Neural cell (in vitro differentiated cells): ENCODE results near the gene LPCAT3. TPM values are rescaled to one million over a fixed set of nuclear protein-coding genes. Genes with fewer than 3 reads are reported as not detected.

Experiments
- H2AFZ ChIP-seq: fragments of 200-600, 300-800 bp; sonication (generic), shearing (Covaris generic); 2 replicates; pipeline ENCODE4 v1.6.0; 2014; ENCODE audit warnings: low read depth, mild to moderate bottlenecking, antibody characterized with exemption, low read length, moderate library complexity
- H3F3A ChIP-seq: fragments of 200-600 bp; shearing (Covaris generic); 2 replicates; pipeline ENCODE4 v1.6.1; 2016; ENCODE audit warnings: mild to moderate bottlenecking, moderate library complexity, mixed read lengths, antibody characterized with exemption, low read length; ENCODE audit not compliant: insufficient read depth, poor library complexity, severe bottlenecking
- H3K27ac ChIP-seq: fragments of 200-600, 300-800 bp; sonication (generic), shearing (Covaris generic); 2 replicates; pipeline ENCODE4 v1.5.1; 2014; ENCODE audit warnings: mild to moderate bottlenecking, low read length, moderate library complexity
- H3K27me3 ChIP-seq: fragments of 300-800, 200-600 bp; sonication (generic), shearing (Covaris generic); 2 replicates; pipeline ENCODE4 v1.6.0; 2014; ENCODE audit warnings: mild to moderate bottlenecking, low read depth, low read length, moderate library complexity; ENCODE audit not compliant: insufficient read depth
- H3K36me3 ChIP-seq: fragments of 300-800, 200-600 bp; sonication (generic), shearing (Covaris generic); 2 replicates; pipeline ENCODE4 v1.5.1; 2014; ENCODE audit warnings: mild to moderate bottlenecking, antibody characterized with exemption, low read length, moderate library complexity; ENCODE audit not compliant: insufficient read depth
- H3K4me2 ChIP-seq: fragments of 300-800, 200-600 bp; sonication (generic), shearing (Covaris generic); 2 replicates; pipeline ENCODE4 v1.6.0; 2014; ENCODE audit warnings: mild to moderate bottlenecking, low read length
- H3K4me3 ChIP-seq: fragments of 300-800, 200-600 bp; sonication (generic), shearing (Covaris generic); 2 replicates; pipeline ENCODE4 v1.5.1; 2014; ENCODE audit warnings: mild to moderate bottlenecking, low read length, moderate library complexity
- H3K79me2 ChIP-seq: fragments of 200-600 bp; shearing (Covaris generic); replicated peaks from 2 replicates; pipeline ENCODE4 v1.6.0; 2014; ENCODE audit warnings: mild to moderate bottlenecking, low read length, moderate library complexity; ENCODE audit not compliant: insufficient read depth
- H3K9ac ChIP-seq: fragments of 300-800, 200-600 bp; sonication (generic), shearing (Covaris generic); 2 replicates; pipeline ENCODE4 v1.6.1; 2016; ENCODE audit warnings: mild to moderate bottlenecking, low read length, mixed read lengths
- H3K9me2 ChIP-seq: fragments of 200-600 bp; shearing (Covaris generic); 2 replicates; pipeline ENCODE4 v1.6.1; 2016; ENCODE audit warnings: mild to moderate bottlenecking, low read length, mixed read lengths; ENCODE audit not compliant: insufficient read depth
- H3K9me3 ChIP-seq: fragments of 200-600, 300-800 bp; sonication (generic), shearing (Covaris generic); 2 replicates; pipeline ENCODE4 v1.6.1; 2016; ENCODE audit warnings: mild to moderate bottlenecking, mixed run types, low read length, moderate library complexity, mixed read lengths
- H4K20me1 ChIP-seq: fragments of 200-600 bp; shearing (Covaris generic); 2 replicates; pipeline ENCODE4 v1.6.1; 2016; ENCODE audit warnings: mild to moderate bottlenecking, mixed run types; ENCODE audit not compliant: insufficient read depth
- MXI1 ChIP-seq: fragments of 450-650 bp; conservative IDR thresholded peaks from 2 replicates; pipeline ENCODE4 v1.6.1; 2014; ENCODE audit warnings: antibody characterized with exemption, mild to moderate bottlenecking; ENCODE audit not compliant: poor library complexity, severe bottlenecking
- POLR2AphosphoS5 ChIP-seq: IDR thresholded peaks from 2 replicates; pipeline ENCODE4 v1.6.1; 2012
- SMC3 ChIP-seq: fragments of 450-650 bp; conservative IDR thresholded peaks from 2 replicates; pipeline ENCODE4 v1.6.1; 2014; ENCODE audit warnings: antibody characterized with exemption, mild to moderate bottlenecking, moderate library complexity; ENCODE audit not compliant: poor library complexity
- TAF1 ChIP-seq: IDR thresholded peaks from 2 replicates; pipeline ENCODE4 v1.6.1; 2012; ENCODE audit warnings: low read depth
- polyA plus RNA-seq: library from polyadenylated mRNA; depleted of rRNA; stranded (reverse); fragments of >200 nt; gene quantifications from 2 replicates; pipeline ENCODE4 v1.2.3, GENCODE V29; 2014
- TF ChIP-seq, protein P1 (sequence below): IDR thresholded peaks from 2 replicates; pipeline ENCODE4 v1.6.1; 2012; ENCODE audit warnings: borderline replicate concordance
- TF ChIP-seq, protein P2 (sequence below): fragments of 450-650 bp; IDR thresholded peaks from 2 replicates; pipeline ENCODE4 v1.5.1; 2014; ENCODE audit warnings: antibody characterized with exemption, mild to moderate bottlenecking, moderate library complexity; ENCODE audit not compliant: poor library complexity, severe bottlenecking

The LPCAT3 gene
- polyA plus RNA-seq, 1 donor from 2014 or later, result 14.4 TPM

DNA sequence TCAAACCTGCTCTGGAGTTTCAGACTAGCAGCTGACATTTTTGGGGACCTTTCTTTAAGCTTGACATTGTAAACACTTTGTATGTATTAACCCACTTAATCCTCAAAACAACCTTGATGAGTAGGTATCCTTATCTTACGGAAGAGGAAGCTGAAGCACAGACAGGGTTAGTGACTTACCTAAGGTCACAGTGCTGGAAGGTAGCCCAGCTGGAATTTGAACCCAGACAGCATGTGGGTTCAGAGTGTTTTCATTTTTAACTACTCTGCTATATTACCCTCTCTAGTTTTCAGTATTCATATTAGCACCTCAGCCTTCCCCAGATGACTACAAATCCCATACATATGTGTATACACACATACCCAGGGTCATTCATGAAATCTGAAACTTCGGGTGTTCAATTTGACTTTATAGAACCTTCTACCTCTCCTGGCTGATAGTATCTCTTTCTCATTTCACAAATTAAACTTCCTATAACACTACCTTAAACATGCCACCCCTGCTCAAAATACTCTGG is 13.9 kb downstream of the LPCAT3 start:
- H3K79me2 ChIP-seq, result no peaks in the 10 kb centered on the region
- H2AFZ ChIP-seq, result no peak overlapping the region
- no peak overlapping the region for H3K9ac ChIP-seq
- H3K9me2 ChIP-seq, result no peaks in the 10 kb centered on the region
- no peaks in the 10 kb centered on the region for H3K9me3 ChIP-seq
- H3K4me2 ChIP-seq, result no peak overlapping the region
- H3K27ac ChIP-seq, result no peak overlapping the region
- H3F3A ChIP-seq, result no peaks in the 10 kb centered on the region
- no peaks in the 10 kb centered on the region for H3K27me3 ChIP-seq
- no peaks in the 10 kb centered on the region for H4K20me1 ChIP-seq
- TF ChIP-seq, protein P1, sequence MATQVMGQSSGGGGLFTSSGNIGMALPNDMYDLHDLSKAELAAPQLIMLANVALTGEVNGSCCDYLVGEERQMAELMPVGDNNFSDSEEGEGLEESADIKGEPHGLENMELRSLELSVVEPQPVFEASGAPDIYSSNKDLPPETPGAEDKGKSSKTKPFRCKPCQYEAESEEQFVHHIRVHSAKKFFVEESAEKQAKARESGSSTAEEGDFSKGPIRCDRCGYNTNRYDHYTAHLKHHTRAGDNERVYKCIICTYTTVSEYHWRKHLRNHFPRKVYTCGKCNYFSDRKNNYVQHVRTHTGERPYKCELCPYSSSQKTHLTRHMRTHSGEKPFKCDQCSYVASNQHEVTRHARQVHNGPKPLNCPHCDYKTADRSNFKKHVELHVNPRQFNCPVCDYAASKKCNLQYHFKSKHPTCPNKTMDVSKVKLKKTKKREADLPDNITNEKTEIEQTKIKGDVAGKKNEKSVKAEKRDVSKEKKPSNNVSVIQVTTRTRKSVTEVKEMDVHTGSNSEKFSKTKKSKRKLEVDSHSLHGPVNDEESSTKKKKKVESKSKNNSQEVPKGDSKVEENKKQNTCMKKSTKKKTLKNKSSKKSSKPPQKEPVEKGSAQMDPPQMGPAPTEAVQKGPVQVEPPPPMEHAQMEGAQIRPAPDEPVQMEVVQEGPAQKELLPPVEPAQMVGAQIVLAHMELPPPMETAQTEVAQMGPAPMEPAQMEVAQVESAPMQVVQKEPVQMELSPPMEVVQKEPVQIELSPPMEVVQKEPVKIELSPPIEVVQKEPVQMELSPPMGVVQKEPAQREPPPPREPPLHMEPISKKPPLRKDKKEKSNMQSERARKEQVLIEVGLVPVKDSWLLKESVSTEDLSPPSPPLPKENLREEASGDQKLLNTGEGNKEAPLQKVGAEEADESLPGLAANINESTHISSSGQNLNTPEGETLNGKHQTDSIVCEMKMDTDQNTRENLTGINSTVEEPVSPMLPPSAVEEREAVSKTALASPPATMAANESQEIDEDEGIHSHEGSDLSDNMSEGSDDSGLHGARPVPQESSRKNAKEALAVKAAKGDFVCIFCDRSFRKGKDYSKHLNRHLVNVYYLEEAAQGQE, result no peak
- TF ChIP-seq, protein P2, sequence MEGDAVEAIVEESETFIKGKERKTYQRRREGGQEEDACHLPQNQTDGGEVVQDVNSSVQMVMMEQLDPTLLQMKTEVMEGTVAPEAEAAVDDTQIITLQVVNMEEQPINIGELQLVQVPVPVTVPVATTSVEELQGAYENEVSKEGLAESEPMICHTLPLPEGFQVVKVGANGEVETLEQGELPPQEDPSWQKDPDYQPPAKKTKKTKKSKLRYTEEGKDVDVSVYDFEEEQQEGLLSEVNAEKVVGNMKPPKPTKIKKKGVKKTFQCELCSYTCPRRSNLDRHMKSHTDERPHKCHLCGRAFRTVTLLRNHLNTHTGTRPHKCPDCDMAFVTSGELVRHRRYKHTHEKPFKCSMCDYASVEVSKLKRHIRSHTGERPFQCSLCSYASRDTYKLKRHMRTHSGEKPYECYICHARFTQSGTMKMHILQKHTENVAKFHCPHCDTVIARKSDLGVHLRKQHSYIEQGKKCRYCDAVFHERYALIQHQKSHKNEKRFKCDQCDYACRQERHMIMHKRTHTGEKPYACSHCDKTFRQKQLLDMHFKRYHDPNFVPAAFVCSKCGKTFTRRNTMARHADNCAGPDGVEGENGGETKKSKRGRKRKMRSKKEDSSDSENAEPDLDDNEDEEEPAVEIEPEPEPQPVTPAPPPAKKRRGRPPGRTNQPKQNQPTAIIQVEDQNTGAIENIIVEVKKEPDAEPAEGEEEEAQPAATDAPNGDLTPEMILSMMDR, result no peak
- TF ChIP-seq TAF1, result no peak
- no peaks in the 10 kb centered on the region for H3K36me3 ChIP-seq
- H3K4me3 ChIP-seq, result no peak overlapping the region

DNA sequence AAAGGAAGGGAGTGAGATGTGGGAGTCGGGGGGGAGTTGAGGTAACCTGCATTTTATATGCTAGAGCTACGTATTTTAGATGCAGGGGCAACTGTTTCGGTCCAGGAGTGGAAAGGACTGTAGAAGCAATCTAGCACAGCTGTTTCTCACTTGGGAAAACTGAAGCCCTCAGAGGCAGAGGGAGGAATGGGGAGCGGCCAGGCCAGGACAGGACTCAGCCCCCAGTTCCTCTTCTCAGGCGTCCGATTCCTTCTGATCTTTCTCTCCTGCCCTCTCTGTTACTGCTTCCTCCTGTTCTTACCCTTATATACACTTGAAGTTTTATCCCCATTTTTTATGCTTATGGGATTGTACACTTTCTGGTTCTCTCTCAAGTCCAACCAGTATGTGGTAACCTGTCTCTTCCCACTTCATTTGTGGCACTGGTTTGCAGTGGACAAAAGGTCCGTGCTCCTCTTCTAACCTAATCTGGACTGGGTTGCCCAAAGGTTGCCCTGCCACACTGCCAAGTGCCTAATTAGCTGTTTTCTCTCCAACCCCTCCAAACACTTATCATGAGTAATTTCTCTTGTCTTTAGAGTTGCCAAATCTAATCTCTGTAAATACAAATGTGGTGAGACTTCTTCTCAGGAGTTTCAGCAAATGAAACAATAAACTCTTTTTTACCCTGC is 16.2 kb downstream of the LPCAT3 start:
- Histone ChIP-seq H3K27ac (no peak overlapping the region), H3K9me3 (no peaks in the 10 kb centered on the region)
- TF ChIP-seq, protein P1, result no peak
- TF ChIP-seq MXI1, result no peak
- no peak for TF ChIP-seq POLR2AphosphoS5
- TF ChIP-seq SMC3, result no peak

More for the DNA sequence above, 16.2 kb downstream of the LPCAT3 start:
- Histone ChIP-seq H3K9me2 (no peaks in the 10 kb centered on the region), H3K79me2 (no peaks in the 10 kb centered on the region), H3K4me2 (no peak overlapping the region), H4K20me1 (no peaks in the 10 kb centered on the region), H3K36me3 (no peaks in the 10 kb centered on the region), H3F3A (no peaks in the 10 kb centered on the region), H3K9ac (no peak overlapping the region), H3K27me3 (no peaks in the 10 kb centered on the region), H2AFZ (no peak overlapping the region), H3K4me3 (no peak overlapping the region)
